Stimulated activated CD8-positive, alpha-beta memory T cell treated with anti-CD3 and anti-CD28 coated beads, Interleukin-7, amount 100 ng/mL, for 4 hours (primary cell): ENCODE results near the gene ZFHX3.

ENCODE experiments used
- DNase-seq, 2 donors: peaks; one replicate each; pipeline ENCODE4 v3.0.0-alpha.2; 2020; ENCODE audit warnings: low read depth in 2 of 2

ZFHX3 gene

GRCh38 chr16:72934636-72935403, 113.1 kb downstream of the ZFHX3 start:
- no peak for DNase-seq

GRCh38 chr16:72932677-72933335, 115.1 kb downstream of the ZFHX3 start:
- DNase-seq = no peak

- DNase-seq = no peak
Measured at GRCh38 chr16:72932050-72932449, 115.9 kb downstream of the ZFHX3 start.

GRCh38 chr16:72930396-72930795, 117.5 kb downstream of the ZFHX3 start:
- no peak for DNase-seq

- no peak for DNase-seq
Measured at GRCh38 chr16:72928090-72928981, 119.6 kb downstream of the ZFHX3 start.

GRCh38 chr16:72927199-72928089, 120.5 kb downstream of the ZFHX3 start:
- DNase-seq = no peak

- no peak for DNase-seq
Measured at GRCh38 chr16:72926177-72927070, 121.5 kb downstream of the ZFHX3 start.

GRCh38 chr16:72925631-72925979, 122.3 kb downstream of the ZFHX3 start:
- DNase-seq = no peak

- no peak for DNase-seq
Measured at GRCh38 chr16:72924927-72925630, 122.8 kb downstream of the ZFHX3 start.

GRCh38 chr16:72924537-72924926, 123.4 kb downstream of the ZFHX3 start:
- no peak for DNase-seq

GRCh38 chr16:72923757-72924156, 124.2 kb downstream of the ZFHX3 start:
- DNase-seq = no peak

GRCh38 chr16:72922714-72923113, 125.2 kb downstream of the ZFHX3 start:
- no peak for DNase-seq

GRCh38 chr16:72921620-72922019, 126.3 kb downstream of the ZFHX3 start:
- no peak for DNase-seq

GRCh38 chr16:72921106-72921505, 126.8 kb downstream of the ZFHX3 start:
- no peak for DNase-seq

GRCh38 chr16:72917051-72917450, 130.9 kb downstream of the ZFHX3 start:
- DNase-seq = no peak

GRCh38 chr16:72915331-72915730, 132.6 kb downstream of the ZFHX3 start:
- DNase-seq = no peak

- no peak for DNase-seq
Measured at GRCh38 chr16:72913551-72913950, 134.4 kb downstream of the ZFHX3 start.

- DNase-seq = no peak
Measured at GRCh38 chr16:72911971-72912370, 136.0 kb downstream of the ZFHX3 start.

GRCh38 chr16:72910875-72911274, 137.1 kb downstream of the ZFHX3 start:
- DNase-seq = no peak

- no peak for DNase-seq
Measured at GRCh38 chr16:72910381-72910780, 137.5 kb downstream of the ZFHX3 start.
